IgD-negative memory B cell (primary cell): ENCODE results near the gene TET1. TPM values are rescaled to one million over a fixed set of nuclear protein-coding genes. Genes with fewer than 3 reads are reported as not detected.
"Not testable (repeated sequence)": the region's sequence is repeated elsewhere in the genome, so short reads cannot be mapped to it uniquely, and the experiment has no call there.

Source experiments
- H3K27ac Mint-ChIP-seq, 3 donors: one replicate each; pipeline ENCODE4 v1.8.0; 2020 to 2022; ENCODE audit warnings: mild to moderate bottlenecking in 3 of 3, mixed read lengths in 3 of 3, moderate library complexity in 1 of 3
- H3K27me3 Mint-ChIP-seq: one replicate; pipeline ENCODE4 v1.8.0; 2021; ENCODE audit warnings: mixed read lengths
- H3K36me3 Mint-ChIP-seq: one replicate; pipeline ENCODE4 v1.8.0; 2020; ENCODE audit warnings: mild to moderate bottlenecking, mixed read lengths
- H3K4me1 Mint-ChIP-seq, 3 donors: one replicate each; pipeline ENCODE4 v1.8.0; 2020 to 2022; ENCODE audit warnings: mixed read lengths in 3 of 3, mild to moderate bottlenecking in 1 of 3
- H3K4me3 Mint-ChIP-seq, 4 donors: one replicate each; pipeline ENCODE4 v1.8.0; 2020 to 2022; ENCODE audit warnings: mild to moderate bottlenecking in 4 of 4, mixed read lengths in 4 of 4, moderate library complexity in 3 of 4
- H3K9me3 Mint-ChIP-seq, 3 donors: one replicate each; pipeline ENCODE4 v1.8.0; 2020 to 2021; ENCODE audit warnings: mixed read lengths in 3 of 3, mild to moderate bottlenecking in 1 of 3
- polyA plus RNA-seq: library from polyadenylated mRNA; unstranded; fragments of 300-500 nt; fragmentation: Illumina TruSeq; gene quantifications from one replicate; pipeline ENCODE4 v1.2.3, GENCODE V29; 2021

Gene TET1
- polyA plus RNA-seq, 1 donor from 2014 or later = 1.0 TPM

DNA sequence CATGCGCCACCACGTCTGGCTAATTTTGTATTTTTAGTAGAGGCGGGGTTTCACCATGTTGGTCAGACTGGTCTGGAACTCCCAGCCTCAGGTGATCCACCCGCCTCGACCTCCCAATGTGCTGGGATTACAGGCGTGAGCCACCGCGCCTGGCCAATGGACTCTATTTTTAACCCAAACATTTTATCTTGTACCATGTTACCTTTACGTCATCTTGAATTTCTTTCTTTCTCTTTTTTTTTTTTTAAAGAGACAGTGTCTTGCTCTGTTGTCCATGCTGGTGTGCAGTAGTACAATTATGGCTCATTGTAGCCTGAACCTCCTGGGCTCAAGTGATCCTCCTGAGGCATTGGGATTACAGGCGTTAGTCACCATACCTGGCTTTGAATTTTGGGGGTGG lies 57.6 kb downstream of the TET1 start:
- not testable (repeated sequence) for H3K9me3 Mint-ChIP-seq, H3K27me3 Mint-ChIP-seq, H3K4me1 Mint-ChIP-seq, H3K4me3 Mint-ChIP-seq, H3K36me3 Mint-ChIP-seq, H3K27ac Mint-ChIP-seq

GRCh38 chr10:68618234-68618633 lies 58.1 kb downstream of the TET1 start:
- Mint-ChIP-seq H3K27me3 (no peaks in the 10 kb centered on the region), H3K4me1 (peaks cover 4 to 5% (median 4%) of the 10 kb centered on the region in 3 donors), H3K9me3 (no peaks in the 10 kb centered on the region), H3K27ac (no peak overlapping the region), H3K36me3 (peaks cover 2% of the 10 kb centered on the region), H3K4me3 (no peak overlapping the region)

DNA sequence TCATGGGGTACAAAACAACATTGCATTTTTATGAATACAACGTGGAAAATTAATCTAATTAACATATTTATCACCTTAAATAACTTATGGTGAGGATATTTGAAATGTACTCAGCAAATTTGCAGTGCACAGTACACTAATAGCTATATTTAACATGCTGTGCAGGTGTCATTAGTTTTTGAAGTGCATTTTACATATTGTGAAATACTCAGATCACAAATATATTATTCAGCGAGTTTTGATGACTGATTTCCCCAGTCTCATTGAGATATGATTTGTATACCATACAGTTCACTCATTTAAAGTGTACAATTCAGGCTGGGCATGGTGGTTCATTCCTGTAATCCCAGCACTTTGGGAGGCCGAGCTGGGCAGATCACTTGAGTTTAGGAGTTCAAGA lies 59.5 kb downstream of the TET1 start:
- Mint-ChIP-seq H3K36me3 (peaks cover 5% of the 10 kb centered on the region), H3K4me3 (no peak overlapping the region), H3K4me1 (peaks cover 4 to 5% (median 4%) of the 10 kb centered on the region in 3 donors), H3K27ac (peak overlapping the region in 1 of 3 donors; percentile 69), H3K9me3 (no peaks in the 10 kb centered on the region), H3K27me3 (no peaks in the 10 kb centered on the region)

DNA sequence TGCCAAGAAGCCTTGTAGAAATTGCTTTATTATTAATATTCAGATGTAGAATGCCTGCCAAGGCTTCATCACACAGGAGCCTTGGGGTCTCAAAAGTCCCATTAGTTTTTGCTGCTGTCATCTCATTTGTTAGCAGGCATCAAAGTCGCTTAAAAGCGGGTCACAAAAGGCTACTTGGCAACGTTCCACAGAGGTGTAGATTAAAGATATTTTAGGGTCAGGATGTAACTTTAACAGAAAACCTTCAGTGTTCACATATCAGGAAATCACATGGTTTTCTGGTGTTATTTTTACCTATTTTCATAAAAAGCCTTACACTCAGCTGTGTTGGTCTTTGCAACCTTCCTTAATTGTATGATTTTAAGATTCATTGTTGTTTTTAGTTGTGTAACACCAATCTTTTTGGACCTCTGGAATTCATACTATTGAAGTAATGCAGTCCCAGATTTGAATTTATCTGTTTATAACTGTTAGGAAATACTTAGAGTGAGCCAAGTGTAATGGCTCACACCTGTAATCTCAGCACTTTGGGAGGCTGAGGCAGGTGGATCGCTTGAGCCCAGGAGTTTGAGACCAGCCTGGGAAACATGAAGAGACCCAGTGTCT lies 65.3 kb downstream of the TET1 start:
- Mint-ChIP-seq H3K4me3 (peak overlapping the region in 2 of 4 donors; percentile 60 to 75), H3K27me3 (no peaks in the 10 kb centered on the region), H3K36me3 (peaks cover 3% of the 10 kb centered on the region), H3K4me1 (peaks cover 17 to 23% (median 22%) of the 10 kb centered on the region in 3 donors), H3K9me3 (no peaks in the 10 kb centered on the region), H3K27ac (peak overlapping the region in 1 of 3 donors; percentile 51)

- Mint-ChIP-seq H3K36me3 (peaks cover 2% of the 10 kb centered on the region), H3K4me3 (peak overlapping the region in 1 of 4 donors; percentile 46), H3K4me1 (peaks cover 17 to 23% (median 17%) of the 10 kb centered on the region in 3 donors), H3K27me3 (no peaks in the 10 kb centered on the region), H3K9me3 (no peaks in the 10 kb centered on the region), H3K27ac (no peak overlapping the region)
Observed at GRCh38 chr10:68628576-68629127, 68.5 kb downstream of the TET1 start.

GRCh38 chr10:68632271-68632560 lies 72.1 kb downstream of the TET1 start:
- H3K27me3 Mint-ChIP-seq, H3K9me3 Mint-ChIP-seq, H3K27ac Mint-ChIP-seq, H3K4me3 Mint-ChIP-seq, H3K36me3 Mint-ChIP-seq: not testable (repeated sequence)
- peaks cover 8 to 12% (median 11%) of the 10 kb centered on the region in 3 donors for H3K4me1 Mint-ChIP-seq

DNA sequence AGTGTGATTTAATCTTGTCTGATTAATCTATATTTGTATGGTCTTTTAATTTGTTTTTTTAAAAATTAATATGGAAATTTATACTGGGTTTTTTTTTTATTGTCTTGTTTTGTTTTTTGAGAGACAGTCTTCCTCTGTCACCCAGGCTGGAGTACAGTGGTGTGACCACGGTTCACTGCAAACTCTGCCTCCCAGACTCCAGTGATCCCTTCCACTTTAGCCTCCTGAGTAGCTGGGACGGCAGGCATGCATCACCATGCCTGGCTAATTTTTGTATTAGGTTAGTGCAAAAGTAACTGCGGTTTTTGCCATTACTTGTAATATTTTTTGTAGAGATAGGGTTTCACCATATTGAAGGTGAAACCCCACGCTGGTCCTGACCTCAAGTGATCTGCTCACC lies 73.1 kb downstream of the TET1 start:
- no peaks in the 10 kb centered on the region for H3K9me3 Mint-ChIP-seq
- H3K4me3 Mint-ChIP-seq = no peak overlapping the region
- H3K27ac Mint-ChIP-seq = no peak overlapping the region

DNA sequence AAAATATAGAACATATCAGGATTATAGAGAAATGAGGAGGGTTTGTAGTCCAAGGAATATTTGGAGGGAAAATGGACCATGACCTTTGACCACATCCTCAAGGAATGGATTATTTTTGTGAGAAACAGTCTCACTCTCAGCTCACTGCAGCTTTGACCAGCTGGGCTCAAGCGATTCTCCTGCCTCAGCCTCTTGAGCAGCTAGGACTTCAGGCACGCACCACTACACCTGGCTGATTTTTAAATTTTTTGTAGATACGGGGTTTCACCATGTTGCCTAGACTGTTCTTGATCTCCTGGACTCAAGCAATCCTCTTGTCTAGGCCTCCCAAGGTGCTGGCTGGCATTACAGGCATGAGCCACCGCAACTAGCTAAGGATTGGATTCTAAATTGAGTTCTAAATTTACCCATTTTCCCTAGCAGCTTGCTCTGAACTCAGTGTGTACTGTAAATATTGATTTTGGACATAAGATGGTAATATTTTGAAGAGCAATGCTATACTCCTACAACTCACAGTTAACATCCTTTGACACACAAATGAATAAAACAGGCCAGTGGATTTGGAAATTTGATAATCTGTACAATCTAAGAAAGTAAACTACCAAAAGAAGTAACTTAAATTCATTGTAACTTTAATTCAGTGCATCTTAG lies 73.8 kb downstream of the TET1 start:
- no peaks in the 10 kb centered on the region for H3K9me3 Mint-ChIP-seq
- no peak overlapping the region for H3K4me3 Mint-ChIP-seq
- H3K27me3 Mint-ChIP-seq = no peaks in the 10 kb centered on the region
- H3K4me1 Mint-ChIP-seq = peaks cover 0 to 4% (median 3%) of the 10 kb centered on the region in 3 donors
- no peak overlapping the region for H3K27ac Mint-ChIP-seq
- H3K36me3 Mint-ChIP-seq = peaks cover 2% of the 10 kb centered on the region

More for the DNA sequence above, 73.1 kb downstream of the TET1 start:
- Mint-ChIP-seq H3K27me3 (no peaks in the 10 kb centered on the region), H3K36me3 (peaks cover 2% of the 10 kb centered on the region), H3K4me1 (peaks cover 5 to 9% (median 9%) of the 10 kb centered on the region in 3 donors)

GRCh38 chr10:68636335-68636734 lies 76.2 kb downstream of the TET1 start:
- Mint-ChIP-seq H3K4me1 (peaks cover 0 to 1% (median 0%) of the 10 kb centered on the region in 3 donors), H3K27me3 (no peaks in the 10 kb centered on the region), H3K4me3 (no peak overlapping the region), H3K27ac (no peak overlapping the region), H3K36me3 (peaks cover 2% of the 10 kb centered on the region), H3K9me3 (no peaks in the 10 kb centered on the region)

GRCh38 chr10:68643550-68643949 lies 83.4 kb downstream of the TET1 start:
- not testable (repeated sequence) for H3K9me3 Mint-ChIP-seq, H3K36me3 Mint-ChIP-seq, H3K27me3 Mint-ChIP-seq, H3K4me3 Mint-ChIP-seq, H3K4me1 Mint-ChIP-seq, H3K27ac Mint-ChIP-seq

- Mint-ChIP-seq H3K4me3 (no peak overlapping the region), H3K27me3 (no peaks in the 10 kb centered on the region)
Observed at GRCh38 chr10:68647672-68648341, 87.7 kb downstream of the TET1 start.

GRCh38 chr10:68655620-68656126 lies 95.5 kb downstream of the TET1 start:
- H3K4me1 Mint-ChIP-seq = peaks cover 0 to 1% (median 0%) of the 10 kb centered on the region in 3 donors
- no peaks in the 10 kb centered on the region for H3K27me3 Mint-ChIP-seq
- H3K4me3 Mint-ChIP-seq = no peak overlapping the region
- H3K27ac Mint-ChIP-seq = no peak overlapping the region
- H3K36me3 Mint-ChIP-seq = peaks cover 5% of the 10 kb centered on the region
- no peaks in the 10 kb centered on the region for H3K9me3 Mint-ChIP-seq

More at GRCh38 chr10:68647672-68648341, 87.7 kb downstream of the TET1 start:
- H3K27ac Mint-ChIP-seq = no peak overlapping the region
- H3K36me3 Mint-ChIP-seq = peaks cover 6% of the 10 kb centered on the region
- H3K9me3 Mint-ChIP-seq = peaks cover 0 to 2% (median 0%) of the 10 kb centered on the region in 3 donors
- no peaks in the 10 kb centered on the region for H3K4me1 Mint-ChIP-seq

DNA sequence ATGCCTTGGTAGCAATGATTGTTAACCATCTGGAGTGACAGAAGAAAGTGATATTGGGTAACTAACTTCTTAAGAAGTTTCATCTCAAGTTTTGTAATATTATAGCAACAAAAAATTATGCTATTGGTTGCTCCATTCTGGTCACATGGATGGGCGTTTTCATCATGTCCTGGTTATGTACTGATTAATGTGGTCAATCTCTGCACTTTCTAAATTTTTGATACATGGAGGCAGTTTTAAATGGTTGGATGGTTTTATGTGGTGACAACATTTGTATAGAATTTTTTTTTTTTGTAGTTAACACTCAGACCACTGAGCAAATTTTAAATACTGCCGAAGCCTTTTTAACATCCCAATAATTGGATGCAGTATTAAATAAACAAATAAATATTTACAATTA lies 105.7 kb downstream of the TET1 start:
- Mint-ChIP-seq H3K27me3 (no peaks in the 10 kb centered on the region), H3K4me3 (peak overlapping the region in 1 of 4 donors; percentile 21), H3K4me1 (peaks cover 0 to 6% (median 4%) of the 10 kb centered on the region in 3 donors), H3K27ac (no peak overlapping the region), H3K36me3 (peaks cover 14% of the 10 kb centered on the region), H3K9me3 (no peaks in the 10 kb centered on the region)

- Mint-ChIP-seq H3K27ac (no peak overlapping the region), H3K27me3 (no peaks in the 10 kb centered on the region), H3K9me3 (no peaks in the 10 kb centered on the region), H3K4me3 (no peak overlapping the region), H3K4me1 (peaks cover 0 to 6% (median 4%) of the 10 kb centered on the region in 3 donors), H3K36me3 (peaks cover 14% of the 10 kb centered on the region)
Observed at GRCh38 chr10:68666280-68666760, 106.2 kb downstream of the TET1 start.

GRCh38 chr10:68668231-68668630 lies 108.1 kb downstream of the TET1 start:
- no peak overlapping the region for H3K27ac Mint-ChIP-seq
- no peaks in the 10 kb centered on the region for H3K9me3 Mint-ChIP-seq
- H3K27me3 Mint-ChIP-seq = no peaks in the 10 kb centered on the region
- peaks cover 16% of the 10 kb centered on the region for H3K36me3 Mint-ChIP-seq
- peak overlapping the region in 1 of 4 donors; percentile 17 for H3K4me3 Mint-ChIP-seq
- H3K4me1 Mint-ChIP-seq = peaks cover 0 to 6% (median 4%) of the 10 kb centered on the region in 3 donors
